ENCODE data around the gene UGT1A5. TPM values are rescaled to one million over a fixed set of nuclear protein-coding genes. Genes with fewer than 3 reads are reported as not detected.

UGT1A5 gene
- total and polyA plus RNA-seq, 2 of the 13 experiments (the other 11 are each of a cell fraction or from before 2014, with no cell fraction given): not detected

DNA sequence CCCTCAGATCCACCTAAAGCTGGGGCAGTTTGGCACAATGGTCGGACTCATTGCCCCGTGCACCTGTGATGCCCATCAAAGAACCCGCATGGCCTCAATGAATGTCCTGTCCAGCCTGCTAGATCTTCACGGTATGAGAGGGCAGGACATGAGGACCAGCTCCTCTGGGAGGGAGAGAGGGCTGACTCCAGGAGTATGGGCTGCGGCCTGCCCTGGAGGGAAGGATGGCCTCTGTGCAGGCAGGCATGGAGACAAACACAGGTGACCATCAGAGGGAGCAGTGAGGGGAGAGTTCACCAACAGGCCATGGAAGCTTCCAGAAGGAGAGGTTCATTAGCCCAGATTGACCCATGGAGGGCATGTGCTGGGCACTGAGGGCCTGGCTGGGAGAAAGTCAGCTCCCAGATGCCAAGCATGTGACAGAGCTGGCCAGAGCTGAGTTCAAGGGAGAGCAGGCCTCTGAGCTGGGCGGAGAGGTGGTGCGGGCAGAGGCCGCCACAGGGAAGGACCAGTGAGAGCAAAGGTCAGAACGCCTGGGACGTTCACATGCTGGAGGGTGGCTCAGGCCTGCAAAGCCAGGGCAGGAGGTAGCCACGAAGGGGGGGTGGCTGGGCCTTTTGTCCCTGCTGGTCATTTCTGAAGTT is 105.4 kb downstream of the UGT1A5 start (continued):
- TF ChIP-seq, protein P1, sequence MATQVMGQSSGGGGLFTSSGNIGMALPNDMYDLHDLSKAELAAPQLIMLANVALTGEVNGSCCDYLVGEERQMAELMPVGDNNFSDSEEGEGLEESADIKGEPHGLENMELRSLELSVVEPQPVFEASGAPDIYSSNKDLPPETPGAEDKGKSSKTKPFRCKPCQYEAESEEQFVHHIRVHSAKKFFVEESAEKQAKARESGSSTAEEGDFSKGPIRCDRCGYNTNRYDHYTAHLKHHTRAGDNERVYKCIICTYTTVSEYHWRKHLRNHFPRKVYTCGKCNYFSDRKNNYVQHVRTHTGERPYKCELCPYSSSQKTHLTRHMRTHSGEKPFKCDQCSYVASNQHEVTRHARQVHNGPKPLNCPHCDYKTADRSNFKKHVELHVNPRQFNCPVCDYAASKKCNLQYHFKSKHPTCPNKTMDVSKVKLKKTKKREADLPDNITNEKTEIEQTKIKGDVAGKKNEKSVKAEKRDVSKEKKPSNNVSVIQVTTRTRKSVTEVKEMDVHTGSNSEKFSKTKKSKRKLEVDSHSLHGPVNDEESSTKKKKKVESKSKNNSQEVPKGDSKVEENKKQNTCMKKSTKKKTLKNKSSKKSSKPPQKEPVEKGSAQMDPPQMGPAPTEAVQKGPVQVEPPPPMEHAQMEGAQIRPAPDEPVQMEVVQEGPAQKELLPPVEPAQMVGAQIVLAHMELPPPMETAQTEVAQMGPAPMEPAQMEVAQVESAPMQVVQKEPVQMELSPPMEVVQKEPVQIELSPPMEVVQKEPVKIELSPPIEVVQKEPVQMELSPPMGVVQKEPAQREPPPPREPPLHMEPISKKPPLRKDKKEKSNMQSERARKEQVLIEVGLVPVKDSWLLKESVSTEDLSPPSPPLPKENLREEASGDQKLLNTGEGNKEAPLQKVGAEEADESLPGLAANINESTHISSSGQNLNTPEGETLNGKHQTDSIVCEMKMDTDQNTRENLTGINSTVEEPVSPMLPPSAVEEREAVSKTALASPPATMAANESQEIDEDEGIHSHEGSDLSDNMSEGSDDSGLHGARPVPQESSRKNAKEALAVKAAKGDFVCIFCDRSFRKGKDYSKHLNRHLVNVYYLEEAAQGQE (IDR thresholded peaks at IDR 0.05; ENCODE audit: borderline replicate concordance in 1 of 2, low read depth in 1 of 2, low read length in 2 of 2): no peak
- TF ChIP-seq, protein P2, sequence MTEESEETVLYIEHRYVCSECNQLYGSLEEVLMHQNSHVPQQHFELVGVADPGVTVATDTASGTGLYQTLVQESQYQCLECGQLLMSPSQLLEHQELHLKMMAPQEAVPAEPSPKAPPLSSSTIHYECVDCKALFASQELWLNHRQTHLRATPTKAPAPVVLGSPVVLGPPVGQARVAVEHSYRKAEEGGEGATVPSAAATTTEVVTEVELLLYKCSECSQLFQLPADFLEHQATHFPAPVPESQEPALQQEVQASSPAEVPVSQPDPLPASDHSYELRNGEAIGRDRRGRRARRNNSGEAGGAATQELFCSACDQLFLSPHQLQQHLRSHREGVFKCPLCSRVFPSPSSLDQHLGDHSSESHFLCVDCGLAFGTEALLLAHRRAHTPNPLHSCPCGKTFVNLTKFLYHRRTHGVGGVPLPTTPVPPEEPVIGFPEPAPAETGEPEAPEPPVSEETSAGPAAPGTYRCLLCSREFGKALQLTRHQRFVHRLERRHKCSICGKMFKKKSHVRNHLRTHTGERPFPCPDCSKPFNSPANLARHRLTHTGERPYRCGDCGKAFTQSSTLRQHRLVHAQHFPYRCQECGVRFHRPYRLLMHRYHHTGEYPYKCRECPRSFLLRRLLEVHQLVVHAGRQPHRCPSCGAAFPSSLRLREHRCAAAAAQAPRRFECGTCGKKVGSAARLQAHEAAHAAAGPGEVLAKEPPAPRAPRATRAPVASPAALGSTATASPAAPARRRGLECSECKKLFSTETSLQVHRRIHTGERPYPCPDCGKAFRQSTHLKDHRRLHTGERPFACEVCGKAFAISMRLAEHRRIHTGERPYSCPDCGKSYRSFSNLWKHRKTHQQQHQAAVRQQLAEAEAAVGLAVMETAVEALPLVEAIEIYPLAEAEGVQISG (CRISPR knock-in tag; IDR thresholded peaks at IDR 0.05): no peak
- TF ChIP-seq SOX6 (IDR thresholded peaks at IDR 0.05): no peak
- 0 out of 2 replicates have a peak, but pooled peaks have one; percentile 26 for TF ChIP-seq SOX6 (CRISPR knock-in tag; IDR thresholded peaks at IDR 0.05)
- 0 out of 2 replicates have a peak, but pooled peaks have one; percentile 35 for TF ChIP-seq ZNF274 (CRISPR knock-in tag; IDR thresholded peaks at IDR 0.05)
- TF ChIP-seq HNF4A (CRISPR knock-in tag; IDR thresholded peaks at IDR 0.05): peak; percentile 79
- TF ChIP-seq ZNF446 (CRISPR knock-in tag; IDR thresholded peaks at IDR 0.05): no peak
- TF ChIP-seq, protein P3, sequence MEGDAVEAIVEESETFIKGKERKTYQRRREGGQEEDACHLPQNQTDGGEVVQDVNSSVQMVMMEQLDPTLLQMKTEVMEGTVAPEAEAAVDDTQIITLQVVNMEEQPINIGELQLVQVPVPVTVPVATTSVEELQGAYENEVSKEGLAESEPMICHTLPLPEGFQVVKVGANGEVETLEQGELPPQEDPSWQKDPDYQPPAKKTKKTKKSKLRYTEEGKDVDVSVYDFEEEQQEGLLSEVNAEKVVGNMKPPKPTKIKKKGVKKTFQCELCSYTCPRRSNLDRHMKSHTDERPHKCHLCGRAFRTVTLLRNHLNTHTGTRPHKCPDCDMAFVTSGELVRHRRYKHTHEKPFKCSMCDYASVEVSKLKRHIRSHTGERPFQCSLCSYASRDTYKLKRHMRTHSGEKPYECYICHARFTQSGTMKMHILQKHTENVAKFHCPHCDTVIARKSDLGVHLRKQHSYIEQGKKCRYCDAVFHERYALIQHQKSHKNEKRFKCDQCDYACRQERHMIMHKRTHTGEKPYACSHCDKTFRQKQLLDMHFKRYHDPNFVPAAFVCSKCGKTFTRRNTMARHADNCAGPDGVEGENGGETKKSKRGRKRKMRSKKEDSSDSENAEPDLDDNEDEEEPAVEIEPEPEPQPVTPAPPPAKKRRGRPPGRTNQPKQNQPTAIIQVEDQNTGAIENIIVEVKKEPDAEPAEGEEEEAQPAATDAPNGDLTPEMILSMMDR (CRISPR knock-in tag; IDR thresholded peaks at IDR 0.05): peak; percentile 39
- TF ChIP-seq NR2F6 (IDR thresholded peaks at IDR 0.05): no peak
- 0 out of 2 replicates have a peak, but pooled peaks have one; percentile 9 for TF ChIP-seq NR2F6 (CRISPR knock-in tag; IDR thresholded peaks at IDR 0.05)
- TF ChIP-seq, protein P4, sequence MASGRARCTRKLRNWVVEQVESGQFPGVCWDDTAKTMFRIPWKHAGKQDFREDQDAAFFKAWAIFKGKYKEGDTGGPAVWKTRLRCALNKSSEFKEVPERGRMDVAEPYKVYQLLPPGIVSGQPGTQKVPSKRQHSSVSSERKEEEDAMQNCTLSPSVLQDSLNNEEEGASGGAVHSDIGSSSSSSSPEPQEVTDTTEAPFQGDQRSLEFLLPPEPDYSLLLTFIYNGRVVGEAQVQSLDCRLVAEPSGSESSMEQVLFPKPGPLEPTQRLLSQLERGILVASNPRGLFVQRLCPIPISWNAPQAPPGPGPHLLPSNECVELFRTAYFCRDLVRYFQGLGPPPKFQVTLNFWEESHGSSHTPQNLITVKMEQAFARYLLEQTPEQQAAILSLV (CRISPR knock-in tag; IDR thresholded peaks at IDR 0.05; ENCODE audit: borderline replicate concordance): 0 out of 2 replicates have a peak, but pooled peaks have one; percentile 34
- TF ChIP-seq, protein P5, sequence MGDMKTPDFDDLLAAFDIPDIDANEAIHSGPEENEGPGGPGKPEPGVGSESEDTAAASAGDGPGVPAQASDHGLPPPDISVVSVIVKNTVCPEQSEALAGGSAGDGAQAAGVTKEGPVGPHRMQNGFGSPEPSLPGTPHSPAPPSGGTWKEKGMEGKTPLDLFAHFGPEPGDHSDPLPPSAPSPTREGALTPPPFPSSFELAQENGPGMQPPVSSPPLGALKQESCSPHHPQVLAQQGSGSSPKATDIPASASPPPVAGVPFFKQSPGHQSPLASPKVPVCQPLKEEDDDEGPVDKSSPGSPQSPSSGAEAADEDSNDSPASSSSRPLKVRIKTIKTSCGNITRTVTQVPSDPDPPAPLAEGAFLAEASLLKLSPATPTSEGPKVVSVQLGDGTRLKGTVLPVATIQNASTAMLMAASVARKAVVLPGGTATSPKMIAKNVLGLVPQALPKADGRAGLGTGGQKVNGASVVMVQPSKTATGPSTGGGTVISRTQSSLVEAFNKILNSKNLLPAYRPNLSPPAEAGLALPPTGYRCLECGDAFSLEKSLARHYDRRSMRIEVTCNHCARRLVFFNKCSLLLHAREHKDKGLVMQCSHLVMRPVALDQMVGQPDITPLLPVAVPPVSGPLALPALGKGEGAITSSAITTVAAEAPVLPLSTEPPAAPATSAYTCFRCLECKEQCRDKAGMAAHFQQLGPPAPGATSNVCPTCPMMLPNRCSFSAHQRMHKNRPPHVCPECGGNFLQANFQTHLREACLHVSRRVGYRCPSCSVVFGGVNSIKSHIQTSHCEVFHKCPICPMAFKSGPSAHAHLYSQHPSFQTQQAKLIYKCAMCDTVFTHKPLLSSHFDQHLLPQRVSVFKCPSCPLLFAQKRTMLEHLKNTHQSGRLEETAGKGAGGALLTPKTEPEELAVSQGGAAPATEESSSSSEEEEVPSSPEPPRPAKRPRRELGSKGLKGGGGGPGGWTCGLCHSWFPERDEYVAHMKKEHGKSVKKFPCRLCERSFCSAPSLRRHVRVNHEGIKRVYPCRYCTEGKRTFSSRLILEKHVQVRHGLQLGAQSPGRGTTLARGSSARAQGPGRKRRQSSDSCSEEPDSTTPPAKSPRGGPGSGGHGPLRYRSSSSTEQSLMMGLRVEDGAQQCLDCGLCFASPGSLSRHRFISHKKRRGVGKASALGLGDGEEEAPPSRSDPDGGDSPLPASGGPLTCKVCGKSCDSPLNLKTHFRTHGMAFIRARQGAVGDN (CRISPR knock-in tag; IDR thresholded peaks at IDR 0.05): peak; percentile 79
- TF ChIP-seq, protein P6, sequence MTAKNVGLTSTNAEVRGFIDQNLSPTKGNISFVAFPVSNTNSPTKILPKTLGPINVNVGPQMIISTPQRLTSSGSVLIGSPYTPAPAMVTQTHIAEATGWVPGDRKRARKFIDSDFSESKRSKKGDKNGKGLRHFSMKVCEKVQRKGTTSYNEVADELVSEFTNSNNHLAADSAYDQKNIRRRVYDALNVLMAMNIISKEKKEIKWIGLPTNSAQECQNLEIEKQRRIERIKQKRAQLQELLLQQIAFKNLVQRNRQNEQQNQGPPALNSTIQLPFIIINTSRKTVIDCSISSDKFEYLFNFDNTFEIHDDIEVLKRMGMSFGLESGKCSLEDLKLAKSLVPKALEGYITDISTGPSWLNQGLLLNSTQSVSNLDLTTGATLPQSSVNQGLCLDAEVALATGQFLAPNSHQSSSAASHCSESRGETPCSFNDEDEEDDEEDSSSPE (CRISPR knock-in tag; IDR thresholded peaks at IDR 0.05): no peak

All from HepG2 (cell line).